ENCODE data around the gene IQGAP2.

IQGAP2 gene

DNA sequence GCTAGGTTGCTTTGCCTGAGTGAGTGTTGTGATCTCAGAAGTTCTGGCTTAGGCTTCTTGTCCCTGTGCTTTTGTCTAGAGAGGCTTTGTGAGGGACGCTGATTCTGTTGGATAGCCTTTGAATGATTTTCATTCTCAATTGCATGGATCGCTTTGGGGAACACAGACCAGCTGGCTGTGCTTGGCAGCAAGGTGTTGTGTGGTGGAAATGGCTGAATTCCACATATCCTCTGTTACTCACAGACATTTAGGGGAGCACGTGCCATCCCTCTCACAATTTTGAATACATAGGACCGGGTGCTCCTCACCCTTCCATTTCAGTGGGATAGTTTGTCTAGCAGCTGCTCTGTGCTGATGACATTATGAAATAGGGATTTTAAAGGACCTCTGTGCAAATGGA lies 76.2 kb downstream of the IQGAP2 start:
- WGBS, result 100% methylated on average over 4 of the region's 4 CpGs
- Histone ChIP-seq H4K91ac (ENCODE audit: low read length) (no peak overlapping the region), H3K4me2 (ENCODE audit: low read length, poor library complexity, severe bottlenecking) (no peak overlapping the region), H3K9ac (ENCODE audit: low read length) (no peak overlapping the region), H3K36me3 (ENCODE audit: control insufficient read depth in 1 of 2, insufficient read depth in 2 of 2, low read depth in 1 of 2, low read length in 2 of 2) (no peaks in the 10 kb centered on the region), H3K27me3 (ENCODE audit: control insufficient read depth in 1 of 2, insufficient read depth in 1 of 2, low read length in 2 of 2) (peaks cover 0 to 13% of the 10 kb centered on the region in 2 experiments), H3K4me3 (ENCODE audit: insufficient read depth in 1 of 2, low read depth in 1 of 2, low read length in 2 of 2) (no peak overlapping the region), H2AK5ac (ENCODE audit: low read length, severe bottlenecking) (no peak overlapping the region), H4K8ac (ENCODE audit: low read length) (no peak overlapping the region), H2BK12ac (ENCODE audit: low read length in 2 of 2) (no peak overlapping the region), H3K23ac (ENCODE audit: low read length in 2 of 2) (no peak overlapping the region), H3K79me1 (replicated peaks; ENCODE audit: low read length, poor library complexity, severe bottlenecking) (no peaks in the 10 kb centered on the region), H2BK15ac (ENCODE audit: low read depth, poor library complexity, severe bottlenecking) (no peak overlapping the region), H3K4ac (ENCODE audit: low read depth in 1 of 2, low read length in 2 of 2) (no peak overlapping the region), H3K27ac (ENCODE audit: low read length, poor library complexity, severe bottlenecking) (no peak overlapping the region), H2AFZ (ENCODE audit: low read depth, low read length) (no peak overlapping the region), H3K18ac (ENCODE audit: low read depth in 1 of 2, low read length in 2 of 2) (no peak overlapping the region), H3K9me3 (ENCODE audit: control insufficient read depth, low read length) (no peaks in the 10 kb centered on the region), H3K4me1 (ENCODE audit: control insufficient read depth, insufficient read depth, low read depth, low read length) (no peaks in the 10 kb centered on the region), H2BK120ac (ENCODE audit: low read depth, low read length) (no peak overlapping the region), H2BK5ac (ENCODE audit: low read depth, low read length, poor library complexity, severe bottlenecking) (no peak overlapping the region), H3K14ac (ENCODE audit: low read length in 2 of 2) (no peak overlapping the region)
- DNase-seq, result no peak

DNA sequence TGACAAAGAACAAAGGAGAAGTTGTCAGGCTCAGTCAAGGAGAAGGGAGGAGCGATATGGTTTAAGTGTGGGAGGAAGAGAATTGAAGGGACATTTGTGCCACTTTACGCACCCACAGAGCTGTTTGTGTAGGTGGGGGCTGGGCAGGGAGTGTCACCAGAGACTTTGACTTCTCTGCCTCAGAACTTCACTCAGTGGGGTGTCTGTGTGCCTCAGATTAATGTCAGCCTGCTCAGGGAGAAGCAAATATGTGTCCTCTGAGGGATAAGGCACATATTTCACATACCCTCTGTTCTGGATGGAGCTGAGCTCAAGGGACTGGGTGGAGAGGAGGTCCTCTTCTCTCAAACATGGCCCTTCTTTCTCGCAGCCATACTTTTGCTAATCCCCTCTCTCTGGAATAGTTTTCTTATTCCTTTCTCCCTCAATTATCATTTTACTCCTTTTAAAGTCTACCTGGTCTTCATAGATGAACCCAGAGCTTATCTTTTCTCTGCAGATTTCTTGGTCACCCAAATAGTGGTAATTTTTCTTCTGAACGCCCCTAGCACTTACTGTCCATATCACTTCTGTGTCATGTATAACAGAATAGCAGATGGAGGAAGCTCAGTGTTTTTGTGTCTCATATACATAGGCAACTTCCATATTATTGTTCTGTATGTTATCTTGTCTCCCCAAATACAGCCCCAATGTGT lies 77.0 kb downstream of the IQGAP2 start:
- Histone ChIP-seq H3K9ac (ENCODE audit: low read length) (no peak overlapping the region), H3K36me3 (ENCODE audit: control insufficient read depth in 1 of 2, insufficient read depth in 2 of 2, low read depth in 1 of 2, low read length in 2 of 2) (no peaks in the 10 kb centered on the region), H4K8ac (ENCODE audit: low read length) (no peak overlapping the region), H3K9me3 (ENCODE audit: control insufficient read depth, low read length) (no peaks in the 10 kb centered on the region), H2BK120ac (ENCODE audit: low read depth, low read length) (no peak overlapping the region), H3K14ac (ENCODE audit: low read length in 2 of 2) (no peak overlapping the region), H3K27ac (ENCODE audit: low read length, poor library complexity, severe bottlenecking) (no peak overlapping the region), H3K18ac (ENCODE audit: low read depth in 1 of 2, low read length in 2 of 2) (no peak overlapping the region), H2BK5ac (ENCODE audit: low read depth, low read length, poor library complexity, severe bottlenecking) (no peak overlapping the region), H2AFZ (ENCODE audit: low read depth, low read length) (no peak overlapping the region), H3K4me1 (ENCODE audit: control insufficient read depth, insufficient read depth, low read depth, low read length) (no peaks in the 10 kb centered on the region), H2AK5ac (ENCODE audit: low read length, severe bottlenecking) (no peak overlapping the region), H2BK15ac (ENCODE audit: low read depth, poor library complexity, severe bottlenecking) (no peak overlapping the region), H2BK12ac (ENCODE audit: low read length in 2 of 2) (no peak overlapping the region), H3K79me1 (replicated peaks; ENCODE audit: low read length, poor library complexity, severe bottlenecking) (no peaks in the 10 kb centered on the region), H3K4me2 (ENCODE audit: low read length, poor library complexity, severe bottlenecking) (no peak overlapping the region), H3K4me3 (ENCODE audit: insufficient read depth in 1 of 2, low read depth in 1 of 2, low read length in 2 of 2) (no peak overlapping the region), H3K23ac (ENCODE audit: low read length in 2 of 2) (no peak overlapping the region), H3K4ac (ENCODE audit: low read depth in 1 of 2, low read length in 2 of 2) (no peak overlapping the region), H3K27me3 (ENCODE audit: control insufficient read depth in 1 of 2, insufficient read depth in 1 of 2, low read length in 2 of 2) (peaks cover 0 to 13% of the 10 kb centered on the region in 2 experiments), H4K91ac (ENCODE audit: low read length) (no peak overlapping the region)
- DNase-seq, result no peak
- WGBS, result 90% methylated on average over 3 of the region's 4 CpGs

DNA sequence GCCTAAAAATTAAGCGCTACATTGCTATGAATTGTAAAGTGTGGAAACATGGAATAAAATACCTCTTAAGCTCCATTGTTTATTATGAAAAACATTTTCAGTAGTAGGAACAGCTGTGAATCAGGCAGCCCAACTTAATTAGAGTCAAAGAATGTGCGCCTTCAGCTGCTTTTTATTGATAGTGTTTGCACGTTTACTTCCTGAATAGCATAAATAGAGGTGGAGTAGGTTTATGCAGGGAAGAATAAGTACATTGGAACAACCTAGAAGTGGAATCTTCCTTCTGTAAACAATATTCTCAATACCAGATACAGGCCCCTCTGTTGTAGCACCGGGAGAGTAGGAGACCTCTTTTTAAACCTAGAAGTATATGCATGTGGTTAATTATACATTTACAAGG lies 79.9 kb downstream of the IQGAP2 start:
- H4K8ac ChIP-seq (ENCODE audit: low read length), result no peak overlapping the region
- no peak overlapping the region for H2BK120ac ChIP-seq (ENCODE audit: low read depth, low read length)
- no peaks in the 10 kb centered on the region for H3K4me1 ChIP-seq (ENCODE audit: control insufficient read depth, insufficient read depth, low read depth, low read length)
- H3K79me1 ChIP-seq (replicated peaks; ENCODE audit: low read length, poor library complexity, severe bottlenecking), result no peaks in the 10 kb centered on the region
- no peaks in the 10 kb centered on the region for H3K36me3 ChIP-seq (ENCODE audit: control insufficient read depth in 1 of 2, insufficient read depth in 2 of 2, low read depth in 1 of 2, low read length in 2 of 2)
- no peak overlapping the region for H3K14ac ChIP-seq (ENCODE audit: low read length in 2 of 2)
- no peak overlapping the region for H2BK5ac ChIP-seq (ENCODE audit: low read depth, low read length, poor library complexity, severe bottlenecking)
- no peak overlapping the region for H4K91ac ChIP-seq (ENCODE audit: low read length)
- WGBS, result 30% methylated on average over 2 of the region's 4 CpGs
- no peak overlapping the region for H3K4me3 ChIP-seq (ENCODE audit: insufficient read depth in 1 of 2, low read depth in 1 of 2, low read length in 2 of 2)
- no peak overlapping the region for H2AFZ ChIP-seq (ENCODE audit: low read depth, low read length)
- H2BK12ac ChIP-seq (ENCODE audit: low read length in 2 of 2), result no peak overlapping the region
- no peaks in the 10 kb centered on the region for H3K9me3 ChIP-seq (ENCODE audit: control insufficient read depth, low read length)
- H3K27me3 ChIP-seq (ENCODE audit: control insufficient read depth in 1 of 2, insufficient read depth in 1 of 2, low read length in 2 of 2), result peaks cover 2 to 9% of the 10 kb centered on the region in 2 experiments
- H2BK15ac ChIP-seq (ENCODE audit: low read depth, poor library complexity, severe bottlenecking), result no peak overlapping the region
- no peak overlapping the region for H3K18ac ChIP-seq (ENCODE audit: low read depth in 1 of 2, low read length in 2 of 2)
- H3K4me2 ChIP-seq (ENCODE audit: low read length, poor library complexity, severe bottlenecking), result no peak overlapping the region
- no peak overlapping the region for H3K9ac ChIP-seq (ENCODE audit: low read length)
- no peak overlapping the region for H2AK5ac ChIP-seq (ENCODE audit: low read length, severe bottlenecking)
- no peak overlapping the region for H3K27ac ChIP-seq (ENCODE audit: low read length, poor library complexity, severe bottlenecking)
- H3K4ac ChIP-seq (ENCODE audit: low read depth in 1 of 2, low read length in 2 of 2), result no peak overlapping the region
- no peak for DNase-seq
- H3K23ac ChIP-seq (ENCODE audit: low read length in 2 of 2), result no peak overlapping the region

DNA sequence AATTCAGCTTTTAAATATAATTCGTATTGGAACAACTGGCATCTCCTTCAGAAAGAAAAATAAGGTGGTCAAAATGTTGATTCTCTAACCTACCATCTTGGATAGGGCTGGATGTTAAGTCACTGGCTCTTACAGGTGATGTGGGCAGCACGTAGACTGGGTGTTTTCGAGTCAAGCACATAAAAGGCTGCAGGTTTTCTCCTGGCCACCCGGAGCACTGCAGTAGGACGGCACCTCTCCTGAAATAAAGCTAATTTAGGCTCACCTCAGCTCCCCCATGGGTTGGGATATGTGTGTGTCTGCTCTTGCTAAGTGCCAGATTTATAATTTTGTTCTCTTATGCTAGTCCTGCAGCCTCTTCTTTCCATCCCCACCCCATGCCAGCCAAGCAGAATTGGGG lies 80.3 kb downstream of the IQGAP2 start:
- Histone ChIP-seq H3K79me1 (replicated peaks; ENCODE audit: low read length, poor library complexity, severe bottlenecking) (no peaks in the 10 kb centered on the region), H3K4me3 (ENCODE audit: insufficient read depth in 1 of 2, low read depth in 1 of 2, low read length in 2 of 2) (no peak overlapping the region), H3K27me3 (ENCODE audit: control insufficient read depth in 1 of 2, insufficient read depth in 1 of 2, low read length in 2 of 2) (peaks cover 2 to 9% of the 10 kb centered on the region in 2 experiments), H3K4me2 (ENCODE audit: low read length, poor library complexity, severe bottlenecking) (no peak overlapping the region), H3K9ac (ENCODE audit: low read length) (no peak overlapping the region), H2BK120ac (ENCODE audit: low read depth, low read length) (no peak overlapping the region), H2BK5ac (ENCODE audit: low read depth, low read length, poor library complexity, severe bottlenecking) (no peak overlapping the region), H3K18ac (ENCODE audit: low read depth in 1 of 2, low read length in 2 of 2) (no peak overlapping the region), H2BK15ac (ENCODE audit: low read depth, poor library complexity, severe bottlenecking) (no peak overlapping the region), H3K14ac (ENCODE audit: low read length in 2 of 2) (no peak overlapping the region), H4K91ac (ENCODE audit: low read length) (no peak overlapping the region), H3K23ac (ENCODE audit: low read length in 2 of 2) (no peak overlapping the region), H2AFZ (ENCODE audit: low read depth, low read length) (no peak overlapping the region), H2BK12ac (ENCODE audit: low read length in 2 of 2) (no peak overlapping the region), H3K4me1 (ENCODE audit: control insufficient read depth, insufficient read depth, low read depth, low read length) (no peaks in the 10 kb centered on the region), H4K8ac (ENCODE audit: low read length) (no peak overlapping the region), H3K4ac (ENCODE audit: low read depth in 1 of 2, low read length in 2 of 2) (no peak overlapping the region), H2AK5ac (ENCODE audit: low read length, severe bottlenecking) (no peak overlapping the region), H3K36me3 (ENCODE audit: control insufficient read depth in 1 of 2, insufficient read depth in 2 of 2, low read depth in 1 of 2, low read length in 2 of 2) (no peaks in the 10 kb centered on the region), H3K27ac (ENCODE audit: low read length, poor library complexity, severe bottlenecking) (no peak overlapping the region), H3K9me3 (ENCODE audit: control insufficient read depth, low read length) (no peaks in the 10 kb centered on the region)
- 81% methylated on average over 5 of the region's 5 CpGs for WGBS
- no peak for DNase-seq
